Smooth muscle cell (in vitro differentiated cells): Measurements from ENCODE around the gene IDH1. TPM values are rescaled to one million over a fixed set of nuclear protein-coding genes. Genes with fewer than 3 reads are reported as not detected.

ENCODE experiments used
- DNase-seq: peaks from one replicate; lab custom pipeline; 2025; ENCODE audit not compliant: unreplicated experiment; lab: John Stamatoyannopoulos, UW
- H2AFZ ChIP-seq: fragments of 200-600 bp; sonication (generic); 2 replicates; pipeline ENCODE4 v1.6.0; 2016; ENCODE audit warnings: antibody characterized with exemption, low read depth, mild to moderate bottlenecking
- H3F3A ChIP-seq: fragments of 200-600 bp; sonication (generic); 2 replicates; pipeline ENCODE4 v1.6.0; 2017; ENCODE audit warnings: antibody characterized with exemption, low read depth
- H3K27ac ChIP-seq: fragments of 200-600 bp; sonication (generic); 2 replicates; pipeline ENCODE4 v1.5.1; 2016; ENCODE audit warnings: low read depth, mild to moderate bottlenecking
- H3K27me3 ChIP-seq: fragments of 200-600 bp; sonication (generic); 2 replicates; pipeline ENCODE4 v1.6.1; 2016; ENCODE audit warnings: low read depth, mild to moderate bottlenecking
- H3K36me3 ChIP-seq: fragments of 200-600 bp; sonication (generic); 2 replicates; pipeline ENCODE4 v1.5.1; 2016; ENCODE audit warnings: low read depth
- H3K4me1 ChIP-seq: fragments of 200-600 bp; sonication (generic); 2 replicates; pipeline ENCODE4 v1.5.1; 2016; ENCODE audit warnings: low read depth
- H3K4me2 ChIP-seq: fragments of 200-600 bp; sonication (generic); 2 replicates; pipeline ENCODE4 v1.6.0; 2016; ENCODE audit warnings: mild to moderate bottlenecking
- H3K4me3 ChIP-seq: fragments of 200-600 bp; sonication (generic); 2 replicates; pipeline ENCODE4 v1.5.1; 2016; ENCODE audit warnings: mild to moderate bottlenecking
- H3K79me2 ChIP-seq: fragments of 200-600 bp; sonication (generic); 2 replicates; pipeline ENCODE4 v1.6.0; 2016; ENCODE audit warnings: low read depth, mild to moderate bottlenecking
- H3K9ac ChIP-seq: fragments of 200-600 bp; sonication (generic); 2 replicates; pipeline ENCODE4 v1.6.0; 2016; ENCODE audit warnings: low read depth
- H3K9me3 ChIP-seq: fragments of 200-600 bp; sonication (generic); replicated peaks from 2 replicates; pipeline ENCODE4 v1.5.1; 2016; ENCODE audit warnings: low read depth
- H4K20me1 ChIP-seq: fragments of 200-600 bp; sonication (generic); 2 replicates; pipeline ENCODE4 v1.6.0; 2016; ENCODE audit warnings: low read depth
- CTCF ChIP-seq: fragments of 200-600 bp; sonication (generic); IDR thresholded peaks from 2 replicates; pipeline ENCODE4 v1.5.1; 2017; ENCODE audit warnings: borderline replicate concordance, mild to moderate bottlenecking, antibody characterized with exemption; ENCODE audit not compliant: insufficient read depth, poor library complexity, severe bottlenecking
- WGBS: methylation state at CpG from one replicate; pipeline ENCODE4 v1.1.7; 2016; ENCODE audit warnings: low lambda C conversion rate; 5-methylcytosine and 5-hydroxymethylcytosine counted together
- polyA plus RNA-seq: library from polyadenylated mRNA; unstranded; fragments of >200 nt; fragmentation: Nextera tagmentation; extraction: Ambion mirVana; gene quantifications from 2 replicates; pipeline ENCODE4 v1.2.1, GENCODE V29; 2016
- total RNA-seq: library from RNA; depleted of rRNA; stranded (reverse); fragments of >200 nt; gene quantifications from 2 replicates; pipeline ENCODE4 v1.2.3, GENCODE V29; 2014

The IDH1 gene
- total and polyA plus RNA-seq, 2 experiments from 2014 or later, result 97.2 to 98.6 TPM

GRCh38 chr2:208297961-208298360 lies 43.1 kb upstream of the IDH1 start:
- no peak overlapping the region for H3K27ac ChIP-seq
- H3K4me2 ChIP-seq, result no peak overlapping the region
- H3F3A ChIP-seq, result no peaks in the 10 kb centered on the region
- H2AFZ ChIP-seq, result no peak overlapping the region
- no peaks in the 10 kb centered on the region for H3K4me1 ChIP-seq
- no peaks in the 10 kb centered on the region for H3K27me3 ChIP-seq
- WGBS, result 96% methylated on average over 1 of the region's 1 CpG
- H3K36me3 ChIP-seq, result peaks cover 5% of the 10 kb centered on the region
- no peak overlapping the region for H3K4me3 ChIP-seq
- DNase-seq, result no peak
- no peak for TF ChIP-seq CTCF
- peaks cover 37% of the 10 kb centered on the region for H4K20me1 ChIP-seq
- H3K79me2 ChIP-seq, result peaks cover 14% of the 10 kb centered on the region
- no peak overlapping the region for H3K9ac ChIP-seq
- H3K9me3 ChIP-seq, result no peaks in the 10 kb centered on the region

- Histone ChIP-seq H3K79me2 (peaks cover 19% of the 10 kb centered on the region), H3K9me3 (no peaks in the 10 kb centered on the region), H3K4me3 (no peak overlapping the region), H3K4me1 (no peaks in the 10 kb centered on the region), H4K20me1 (peaks cover 49% of the 10 kb centered on the region), H3F3A (no peaks in the 10 kb centered on the region), H3K36me3 (peaks cover 5% of the 10 kb centered on the region), H3K27me3 (no peaks in the 10 kb centered on the region), H3K9ac (no peak overlapping the region), H3K27ac (no peak overlapping the region), H3K4me2 (no peak overlapping the region), H2AFZ (no peak overlapping the region)
- DNase-seq, result no peak
- 65% methylated on average over 2 of the region's 2 CpGs for WGBS
- TF ChIP-seq CTCF, result no peak
These were observed 41.7 kb upstream of the IDH1 start for GRCh38 chr2:208296610-208297009.

- no peak overlapping the region for H3K4me3 ChIP-seq
These were observed 41.0 kb upstream of the IDH1 start for GRCh38 chr2:208295834-208296233.

More at GRCh38 chr2:208295834-208296233, 41.0 kb upstream of the IDH1 start:
- Histone ChIP-seq H3K79me2 (peaks cover 24% of the 10 kb centered on the region), H3K36me3 (peaks cover 9% of the 10 kb centered on the region), H3K9ac (no peak overlapping the region), H2AFZ (no peak overlapping the region), H3F3A (no peaks in the 10 kb centered on the region), H3K27me3 (no peaks in the 10 kb centered on the region), H3K4me1 (no peaks in the 10 kb centered on the region), H3K4me2 (no peak overlapping the region), H3K9me3 (no peaks in the 10 kb centered on the region), H3K27ac (no peak overlapping the region), H4K20me1 (peaks cover 56% of the 10 kb centered on the region)
- no peak for DNase-seq
- 97% methylated on average over 4 of the region's 4 CpGs for WGBS
- TF ChIP-seq CTCF, result no peak
